Right lobe of liver (tissue), 4 donors: ENCODE data around the gene CEMP1.

Experiments
- CTCF ChIP-seq, 4 donors: fragments of 200-600 bp in 3 of 4; fragments of 450-650 bp in 1 of 4; IDR thresholded peaks; one replicate each; pipeline versions ENCODE4 v1.5.1 to v1.8.0; 2016 to 2022; ENCODE audit warnings: antibody characterized with exemption in 4 of 4, mild to moderate bottlenecking in 2 of 4
- POLR2A ChIP-seq: fragments of 450-650 bp; IDR thresholded peaks from one replicate; pipeline ENCODE4 v1.6.1; 2017; ENCODE audit warnings: antibody characterized with exemption, mild to moderate bottlenecking
- donor health status: DM: no; HTN: no; CAD: no.
- donor health status: DM: no; HTN: no; CAD: no.
- donor health status: DM: no; HTN: yes; CAD: no.

GRCh38 chr16:2500430-2500917 lies 30.7 kb downstream of the CEMP1 start:
- no peak for TF ChIP-seq CTCF (IDR thresholded peaks at IDR 0.05)
- no peak for TF ChIP-seq POLR2A
